ENCODE measurements around the gene FAM13C.

The FAM13C gene

DNA sequence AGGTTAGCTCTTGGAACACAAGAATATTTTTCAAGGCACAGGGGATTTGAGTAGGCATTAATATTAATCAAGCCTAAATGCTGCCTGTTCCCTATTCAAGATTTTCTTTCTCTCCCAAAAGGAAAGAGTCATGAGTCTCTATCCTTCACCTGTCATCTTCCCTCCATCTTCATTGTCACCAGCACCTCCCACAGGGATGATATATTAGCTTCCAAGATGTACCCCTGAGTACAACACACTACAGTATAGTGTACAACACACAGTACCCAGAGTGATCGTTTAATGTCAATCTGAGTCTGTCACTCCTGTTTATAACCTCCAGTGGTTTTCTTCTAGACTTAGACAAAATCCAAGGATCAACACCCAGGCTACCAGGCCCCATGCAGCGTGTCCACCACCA lies 50.1 kb downstream of the FAM13C start:
- DNase-seq, result no peak

DNA sequence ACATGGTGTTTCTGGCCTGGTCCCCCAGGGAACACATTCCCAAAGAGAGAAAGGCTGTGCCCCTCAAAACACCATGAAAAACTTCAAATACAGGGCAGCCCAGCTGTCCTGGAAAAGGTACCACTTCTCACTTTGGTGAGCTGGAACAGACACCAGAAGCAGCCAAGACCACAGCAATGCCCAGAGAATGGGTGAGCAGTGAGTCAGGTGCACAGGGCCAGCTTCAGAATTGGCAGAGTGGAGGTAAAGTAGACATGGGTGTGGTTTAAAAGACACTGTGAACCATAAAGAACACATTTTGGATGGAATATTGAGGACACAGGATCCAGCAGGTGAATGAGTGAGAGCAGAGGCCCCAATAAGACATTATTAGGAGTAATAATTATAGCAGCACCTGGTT lies 51.3 kb downstream of the FAM13C start:
- DNase-seq, result no peak

DNA sequence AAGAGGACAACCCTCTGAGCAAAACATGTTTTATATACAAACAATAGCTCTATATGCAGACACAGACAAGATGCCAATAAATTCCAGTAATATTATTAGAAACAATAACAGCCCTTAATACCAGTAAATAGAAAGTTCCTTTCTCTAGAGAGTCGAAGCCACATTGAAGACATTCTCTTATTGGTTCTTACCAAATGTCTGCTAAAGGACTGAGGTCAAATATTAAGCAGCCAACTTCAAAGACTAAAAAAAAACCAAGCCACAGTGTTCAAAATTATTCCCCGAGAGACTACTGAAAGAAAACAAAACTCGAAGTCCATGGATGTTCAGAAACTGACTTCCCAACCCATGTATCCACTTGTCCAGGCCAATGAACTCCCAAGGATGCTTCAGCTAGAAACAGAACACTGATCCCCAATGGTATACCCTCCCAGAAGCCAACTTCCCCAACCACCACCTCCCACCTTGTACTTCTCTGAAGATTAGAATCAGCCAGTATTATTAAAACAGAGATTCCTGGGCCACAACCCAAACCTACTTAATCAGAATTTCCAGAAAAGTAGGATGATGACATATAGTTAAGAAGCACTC lies 51.9 kb downstream of the FAM13C start:
- no peak for DNase-seq

DNA sequence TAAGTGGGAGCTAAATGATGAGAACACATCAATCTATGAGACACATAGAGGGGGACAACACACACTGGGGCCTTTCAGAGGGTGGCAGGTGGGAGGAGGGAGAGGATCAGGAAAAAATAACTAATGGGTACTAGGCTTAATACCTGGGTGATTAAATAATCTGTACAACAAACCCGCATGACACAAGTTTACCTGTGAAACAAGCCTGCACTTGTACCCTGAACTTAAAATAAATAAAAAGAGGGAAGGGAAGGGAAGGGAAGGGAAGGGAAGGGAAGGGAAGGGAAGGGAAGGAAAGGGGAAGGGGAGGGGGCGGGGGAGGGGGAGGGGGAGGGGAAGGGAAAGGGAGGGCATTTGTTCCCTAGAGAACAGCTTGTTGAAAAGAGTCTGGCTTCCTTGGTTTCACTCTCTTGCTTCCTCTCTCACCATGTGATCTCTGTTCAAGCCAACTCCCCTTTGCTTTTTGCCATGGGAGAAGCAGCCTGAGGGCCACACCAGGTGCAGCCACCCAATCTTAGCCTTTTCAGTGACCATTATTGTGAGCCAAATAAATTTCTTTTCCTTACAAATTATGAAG lies 57.7 kb downstream of the FAM13C start:
- no peak for DNase-seq

DNA sequence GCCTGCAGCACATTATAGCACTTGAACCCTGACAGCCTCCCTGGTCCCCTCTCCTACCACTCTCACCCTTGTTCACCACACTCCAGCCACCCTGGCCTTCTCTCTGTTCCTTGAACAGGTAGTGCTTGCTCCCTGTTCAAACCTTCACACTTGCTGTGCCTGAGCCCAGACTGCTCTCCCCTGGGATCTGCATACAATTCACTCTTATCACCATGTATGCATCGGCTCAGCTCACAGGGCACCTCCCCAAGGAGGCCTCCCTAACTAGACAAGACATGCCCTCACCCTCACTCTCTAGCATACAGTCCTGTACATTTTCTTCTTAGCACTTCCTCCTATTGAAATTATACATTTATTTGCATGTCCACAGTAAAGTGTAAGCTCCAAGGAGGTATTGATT lies 59.3 kb downstream of the FAM13C start:
- DNase-seq, result no peak

DNA sequence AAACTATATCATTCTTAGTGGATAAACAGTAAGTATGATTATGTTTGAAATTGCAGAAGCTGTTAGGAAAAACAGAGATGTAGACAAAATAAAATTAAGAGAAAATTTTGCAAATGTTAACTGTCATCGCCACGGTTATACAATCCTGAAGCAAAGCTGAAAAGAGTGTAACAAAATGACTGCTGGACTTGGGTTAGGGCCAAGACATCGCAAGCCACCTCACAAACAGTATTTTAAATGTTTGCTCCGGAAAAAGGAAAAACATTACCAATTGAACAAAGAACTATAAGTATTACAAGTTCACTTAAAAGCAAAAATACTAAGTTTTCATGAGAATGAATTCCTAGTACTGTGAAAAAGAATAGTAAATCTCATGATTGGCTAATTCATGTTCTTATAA lies 60.0 kb downstream of the FAM13C start:
- no peak for DNase-seq

DNA sequence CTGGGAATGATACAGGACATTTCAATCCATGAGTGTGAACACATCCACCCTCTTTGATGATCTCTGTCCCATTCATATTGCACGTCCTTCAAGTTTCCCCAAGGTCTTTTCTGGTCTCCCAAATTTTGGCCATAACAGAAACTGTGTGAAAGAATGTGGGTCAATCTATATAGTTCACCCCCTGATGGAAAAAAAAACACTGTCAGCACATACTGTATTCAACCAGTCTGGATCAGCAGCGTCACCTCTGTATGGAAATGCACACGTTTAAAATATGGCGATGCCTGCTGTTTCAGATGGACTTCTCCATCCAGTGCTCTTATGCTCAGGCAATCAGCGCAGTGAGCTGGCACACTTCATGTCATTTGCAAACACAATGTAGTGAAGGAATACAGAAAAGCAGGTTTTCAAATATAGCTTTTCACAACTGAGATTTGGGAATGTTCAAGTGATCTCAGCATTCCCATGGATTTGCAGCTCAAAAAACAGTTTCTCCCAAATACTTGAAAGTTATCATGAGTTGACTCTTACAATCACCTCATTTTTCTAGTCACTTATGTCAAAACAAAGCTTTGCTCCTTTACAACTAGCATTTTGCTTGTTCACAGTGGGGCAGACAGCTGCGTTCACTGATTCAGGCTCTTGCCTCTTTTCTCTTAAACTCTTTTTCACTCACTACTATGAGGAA lies 61.1 kb downstream of the FAM13C start:
- DNase-seq, result no peak

DNA sequence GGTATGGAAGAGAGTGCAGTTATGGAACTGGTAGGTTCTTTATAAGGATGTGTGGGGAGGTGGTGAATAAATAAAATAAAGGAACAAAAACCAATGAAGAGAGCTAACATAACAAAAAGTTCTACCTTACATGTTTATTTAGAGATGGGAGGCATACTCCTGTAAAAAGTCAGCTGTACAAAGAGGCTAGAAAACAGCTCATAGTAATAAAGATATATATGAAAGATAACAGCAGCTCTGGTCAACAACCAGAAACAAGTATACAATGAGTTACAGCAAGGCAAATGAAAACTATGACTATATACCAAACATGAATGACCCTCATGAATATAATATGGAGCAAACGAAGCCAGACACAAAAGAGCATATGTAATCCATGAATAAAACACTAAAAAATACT lies 62.0 kb downstream of the FAM13C start:
- no peak for DNase-seq

DNA sequence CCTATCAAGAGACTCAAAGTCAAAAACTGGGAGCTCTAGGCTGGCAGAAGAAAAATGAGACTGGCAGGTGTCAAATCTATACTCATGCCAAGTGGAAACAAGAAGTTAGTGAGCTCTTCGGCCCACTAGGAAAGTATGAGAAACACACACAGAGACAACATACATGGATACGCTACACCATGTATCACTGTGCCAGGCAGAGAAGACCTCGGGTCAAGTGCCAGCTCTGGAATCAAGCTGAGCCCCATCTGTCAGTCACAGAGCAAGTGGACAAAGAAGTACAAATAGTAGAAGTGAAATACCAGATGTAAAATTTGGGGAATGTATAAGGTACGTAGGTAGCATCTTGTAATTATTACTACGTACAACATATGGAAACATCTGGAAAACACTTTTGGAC lies 62.4 kb downstream of the FAM13C start:
- DNase-seq, result no peak

DNA sequence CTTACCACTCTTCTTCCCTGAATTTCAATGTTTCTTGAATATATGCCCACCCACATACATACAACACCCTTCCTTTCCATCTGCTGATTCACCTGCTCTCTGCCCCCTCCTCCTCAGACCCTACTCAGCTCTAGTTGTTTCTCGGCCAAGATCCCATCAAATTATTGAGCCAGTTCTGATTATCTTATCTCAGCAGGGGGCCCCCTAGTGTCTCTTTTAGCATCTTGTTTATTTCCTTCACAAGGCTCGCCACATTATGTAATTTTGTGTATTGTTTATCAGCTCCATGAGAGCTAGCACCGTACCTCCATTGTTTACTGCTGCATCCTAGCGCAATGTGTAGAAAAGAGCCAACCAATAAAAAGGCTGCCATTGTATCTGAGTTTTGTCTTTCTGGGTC lies 71.9 kb downstream of the FAM13C start:
- DNase-seq, result no peak

DNA sequence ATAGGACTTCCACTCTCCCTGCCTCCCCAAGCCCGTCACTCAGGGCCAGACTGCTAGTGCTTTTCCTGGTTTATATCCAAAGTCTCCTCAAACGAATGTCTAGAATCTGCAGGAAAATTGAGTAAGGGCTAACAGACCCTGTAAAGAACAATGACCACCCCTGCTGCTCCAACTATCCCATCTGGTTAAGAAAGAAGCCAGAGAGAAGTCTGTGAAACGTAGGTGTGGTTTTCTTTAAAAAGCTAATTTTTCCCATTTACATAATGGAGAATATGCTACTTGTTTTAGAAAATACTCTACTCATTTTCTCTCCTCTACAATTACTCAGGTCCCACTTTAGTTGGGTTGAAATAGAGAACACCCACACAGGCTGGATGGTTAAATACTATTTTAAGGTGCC lies 72.5 kb downstream of the FAM13C start:
- no peak for DNase-seq

DNA sequence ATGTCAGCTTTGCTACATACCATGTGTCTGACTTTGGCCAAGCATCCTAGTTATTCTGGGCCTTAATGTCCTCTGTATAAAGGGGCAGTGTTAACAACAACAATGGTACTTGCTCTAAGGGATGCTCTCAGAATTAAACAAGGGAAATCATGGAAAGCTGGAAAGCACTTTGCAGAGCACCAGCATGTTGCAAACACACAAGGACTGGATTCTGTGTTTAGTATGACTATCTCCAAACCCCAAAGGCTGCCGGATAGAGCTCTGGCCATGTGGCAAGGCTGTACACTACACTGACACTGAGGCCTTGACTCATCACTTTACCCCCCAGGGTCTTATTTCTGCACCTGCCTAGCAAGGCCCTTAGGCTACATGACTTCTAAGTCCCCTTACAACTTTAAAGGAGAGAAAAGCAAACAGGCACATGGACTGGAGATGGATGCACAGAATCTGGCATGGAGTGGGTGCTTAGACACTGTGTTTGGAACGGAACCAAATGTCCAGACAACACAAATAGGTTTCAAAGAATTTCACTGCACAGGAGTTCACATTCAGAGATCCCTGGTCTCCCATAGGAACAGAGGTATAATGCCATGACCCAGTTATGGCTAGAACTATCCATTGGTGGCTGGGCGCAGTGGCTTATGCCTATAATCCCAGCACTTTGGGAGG lies 74.6 kb downstream of the FAM13C start:
- DNase-seq, result no peak

DNA sequence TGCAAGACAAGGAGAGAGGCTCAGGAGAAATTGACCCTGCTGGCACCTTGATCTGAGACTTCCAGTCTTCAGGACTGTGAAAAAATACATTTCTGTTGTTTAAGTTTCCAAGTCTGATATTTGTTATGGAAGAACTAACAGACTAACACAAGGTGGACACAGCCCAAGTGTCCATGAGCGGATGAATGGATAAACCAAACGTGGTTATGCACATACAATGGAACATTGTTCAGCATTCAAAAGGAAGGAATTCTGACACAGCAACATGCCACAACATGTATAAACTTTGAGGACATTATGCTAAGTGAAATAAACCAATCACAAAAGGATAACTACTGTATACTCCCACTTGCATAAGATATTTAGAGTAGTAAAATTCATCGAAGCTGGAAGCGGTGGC lies 76.5 kb downstream of the FAM13C start:
- no peak for DNase-seq

DNA sequence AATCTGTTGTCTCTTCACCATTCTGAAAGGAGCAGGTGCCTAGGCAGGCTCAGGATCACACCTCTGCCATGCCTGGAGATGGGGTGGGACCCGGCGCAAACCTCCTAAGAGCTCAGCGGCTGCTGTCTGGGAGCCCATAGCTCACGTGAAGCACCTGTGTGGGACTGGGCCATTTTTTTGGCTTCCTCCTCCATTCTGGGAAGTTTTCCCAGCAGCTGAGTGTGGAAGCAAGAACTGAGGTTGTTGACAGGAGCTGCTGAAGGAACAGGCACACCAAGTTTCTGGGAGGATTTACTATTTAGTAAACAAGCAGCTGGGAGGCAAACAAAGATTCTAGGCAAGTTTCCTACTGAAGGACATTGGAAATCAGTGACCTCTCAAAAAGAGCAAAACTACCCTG lies 77.3 kb downstream of the FAM13C start:
- no peak for DNase-seq

DNA sequence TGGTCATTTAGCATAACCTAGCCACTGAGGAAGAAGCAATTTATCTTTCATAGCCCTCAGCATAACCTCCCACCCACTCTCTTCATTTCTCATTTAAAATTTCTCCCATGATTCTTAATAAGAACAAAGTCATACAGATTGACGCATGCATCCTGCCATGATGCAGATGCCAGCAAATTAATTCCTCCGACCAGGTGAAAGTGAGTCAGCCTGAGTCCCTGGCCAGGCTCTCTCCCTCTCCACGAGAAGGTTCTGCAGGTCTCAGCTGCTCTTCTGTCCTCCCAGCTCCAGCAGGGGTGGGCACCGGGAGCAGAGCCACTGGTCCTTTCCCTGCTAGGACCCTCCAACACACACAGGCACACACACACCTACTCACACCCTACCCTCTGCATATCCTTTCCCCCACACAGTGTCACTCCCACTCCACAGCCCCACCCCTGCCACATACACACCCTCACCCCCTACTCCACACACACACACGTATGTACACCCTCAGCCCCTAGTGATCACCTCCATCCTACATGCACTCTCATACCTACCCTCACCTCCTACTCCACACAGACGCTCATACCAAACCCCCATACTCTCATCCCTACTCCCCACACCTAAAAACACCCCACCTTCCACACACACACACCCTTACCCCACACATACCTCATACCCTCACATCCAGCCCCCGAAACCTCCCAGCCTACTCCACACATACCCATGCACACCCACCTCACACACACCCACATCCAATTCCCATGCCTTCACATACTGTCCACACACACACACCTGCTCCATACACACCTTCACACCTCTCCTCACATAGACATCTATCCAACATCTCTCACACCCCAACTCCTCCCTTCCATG lies 78.0 kb downstream of the FAM13C start:
- DNase-seq, result no peak

DNA sequence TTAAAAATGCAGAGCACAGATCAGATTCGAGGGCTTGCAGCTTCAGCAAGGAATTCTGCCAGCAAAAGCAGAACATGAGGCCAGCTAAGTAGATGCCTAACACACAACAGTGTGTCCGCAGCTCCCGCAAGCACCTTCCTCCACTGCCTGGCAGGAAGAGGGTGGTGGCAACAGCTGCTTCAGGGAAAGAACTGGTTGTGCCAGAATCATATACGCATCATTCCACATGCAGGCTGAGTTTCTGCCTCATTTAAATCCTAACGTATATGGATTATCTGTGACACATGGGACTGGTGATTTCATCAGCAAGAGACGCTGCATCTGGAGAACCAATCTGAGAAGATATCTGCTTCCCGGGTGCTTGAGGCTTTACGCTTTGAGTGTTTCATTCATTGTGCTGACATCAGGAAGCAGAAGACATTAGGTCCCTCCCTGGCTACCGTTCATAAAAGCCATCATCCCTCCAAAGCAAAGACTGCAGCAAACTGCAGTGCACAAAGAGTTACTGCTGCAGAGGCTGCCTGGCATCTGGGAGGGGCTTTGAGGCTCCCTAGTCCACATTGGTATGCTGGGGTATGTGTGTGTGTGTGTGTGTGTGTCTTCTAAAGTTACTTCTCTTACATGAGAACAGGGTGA lies 78.8 kb downstream of the FAM13C start:
- DNase-seq, result peak; percentile 67

DNA sequence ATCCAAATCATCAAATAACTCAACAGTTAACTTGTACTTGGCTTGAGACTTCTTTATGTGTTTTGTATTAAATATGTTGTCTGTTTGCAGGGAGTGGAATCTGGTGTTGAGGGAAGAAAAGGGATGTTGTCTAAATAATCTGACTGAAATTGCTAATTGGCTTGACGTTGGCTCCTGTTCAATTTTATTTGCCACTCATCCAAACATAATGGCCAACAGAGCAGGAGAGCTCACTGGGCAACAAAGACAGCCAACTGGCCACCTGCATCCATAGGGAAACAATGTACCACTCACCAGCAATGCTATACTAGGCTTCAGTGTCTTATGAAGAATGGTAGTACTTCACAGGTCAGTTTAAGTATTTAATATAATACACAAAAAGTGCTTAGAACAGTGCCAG lies 80.5 kb downstream of the FAM13C start:
- no peak for DNase-seq

DNA sequence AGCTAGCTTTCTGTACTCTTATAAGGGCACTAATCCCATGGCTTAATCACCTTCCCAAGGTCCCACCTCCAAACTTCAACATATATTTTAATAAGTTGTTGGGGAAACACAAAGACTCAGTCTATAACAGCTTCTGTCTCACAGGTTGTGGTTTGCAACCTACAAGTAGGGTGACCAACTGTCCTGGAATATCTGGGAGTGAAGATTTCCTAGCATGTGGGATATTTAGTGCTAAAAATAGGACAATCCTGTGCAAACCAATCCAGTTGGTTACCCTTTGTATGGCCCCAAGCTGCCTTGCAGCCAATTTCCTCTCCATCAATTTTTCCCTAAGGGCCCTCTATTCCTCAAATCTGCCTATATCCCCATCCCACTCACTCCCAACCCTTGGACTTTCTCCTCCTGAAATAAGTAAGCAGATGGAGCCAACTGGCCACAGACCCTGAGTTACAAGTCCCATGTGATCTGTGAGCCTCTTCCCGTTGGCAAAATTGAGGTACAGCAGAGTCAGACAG lies 82.3 kb downstream of the FAM13C start:
- DNase-seq, result no peak

DNA sequence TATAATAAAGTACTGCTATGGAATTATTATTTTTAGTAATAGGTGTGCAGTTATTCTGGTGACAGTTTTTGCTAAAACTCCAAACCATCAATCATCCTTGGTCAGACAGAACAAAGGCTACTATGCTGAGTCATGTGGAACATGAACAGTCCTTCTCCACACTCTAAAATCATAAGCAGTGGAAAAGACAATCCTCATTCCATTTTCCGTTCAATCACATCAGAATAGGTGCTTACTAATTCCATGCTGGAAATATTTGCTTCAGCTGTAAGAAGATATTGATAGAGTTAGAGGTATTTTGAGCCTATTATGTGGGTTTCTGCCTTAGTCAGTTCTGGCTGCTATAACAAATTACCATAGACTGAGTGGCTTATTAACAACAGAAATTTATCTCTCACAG lies 82.9 kb downstream of the FAM13C start:
- DNase-seq, result no peak

DNA sequence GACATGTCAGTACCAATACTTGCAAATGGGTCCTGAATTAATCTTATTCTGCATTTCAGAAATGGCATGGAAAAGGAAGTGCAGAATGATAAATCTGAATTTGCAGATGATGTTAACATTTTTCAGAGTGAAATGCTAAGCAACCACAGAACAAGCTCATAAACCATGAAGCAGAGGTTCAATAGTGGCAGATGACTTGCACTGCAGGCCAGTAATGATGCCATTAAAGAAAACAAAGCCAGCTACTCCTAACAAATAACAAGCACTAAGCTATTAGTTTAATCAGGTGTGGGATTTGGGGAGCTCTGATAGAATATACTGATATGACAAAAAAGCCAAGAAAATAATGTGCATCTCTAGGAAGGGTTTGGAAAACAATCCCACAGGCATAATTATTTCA lies 85.4 kb downstream of the FAM13C start:
- no peak for DNase-seq

DNA sequence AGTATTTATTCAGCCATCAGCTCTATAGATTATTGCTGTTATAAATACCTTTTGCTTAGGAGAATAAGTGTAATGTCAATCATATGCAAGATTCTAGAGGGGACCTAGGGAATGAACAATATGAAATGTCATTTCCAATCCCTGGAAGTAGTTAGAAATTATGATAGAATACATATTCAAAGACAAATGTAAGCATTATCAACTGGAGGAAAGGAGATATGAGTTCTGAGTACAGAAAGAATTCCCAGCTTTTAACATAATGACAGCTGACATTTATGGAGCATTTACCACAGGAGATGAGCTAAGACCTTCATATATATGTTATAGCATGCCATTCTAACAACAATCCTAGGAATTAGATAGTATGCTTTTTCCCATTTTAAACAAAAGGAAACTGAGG lies 86.2 kb downstream of the FAM13C start:
- no peak for DNase-seq

DNA sequence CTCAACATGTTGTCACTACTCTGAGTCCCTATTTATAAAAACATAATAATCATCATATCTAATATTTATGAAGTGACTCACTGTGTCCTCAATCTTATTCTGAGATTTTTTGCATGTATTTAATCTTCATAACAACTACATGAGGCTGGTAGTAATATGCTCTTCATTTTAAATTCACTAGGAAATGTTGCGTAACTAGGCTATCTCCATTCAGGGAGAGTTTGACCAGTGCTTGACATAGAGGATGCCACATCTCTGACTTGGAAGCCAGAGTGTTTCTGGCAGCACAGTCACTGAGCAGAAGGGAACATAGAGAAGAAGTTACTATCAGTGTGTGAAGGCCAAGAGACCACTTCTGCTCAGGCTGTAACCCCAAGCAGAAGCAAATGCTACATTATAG lies 88.9 kb downstream of the FAM13C start:
- DNase-seq, result no peak

DNA sequence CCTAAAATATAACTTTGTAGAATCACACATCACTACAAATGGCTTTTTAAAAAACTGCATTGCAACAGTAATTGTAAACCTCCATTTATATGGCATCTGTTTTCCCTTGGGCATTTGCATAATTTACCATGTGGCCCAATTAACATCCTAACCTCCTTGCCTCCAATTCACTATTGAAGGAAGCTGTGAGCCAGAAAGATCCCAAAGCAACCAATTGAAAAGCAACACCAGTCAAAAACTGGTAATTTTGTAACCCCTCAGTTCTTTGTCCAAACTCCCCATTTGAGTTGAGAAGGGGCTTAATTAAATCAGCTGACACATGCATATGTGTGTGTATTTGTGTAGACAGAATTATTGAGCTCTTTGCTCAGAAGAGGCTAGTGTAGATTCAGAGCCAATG lies 90.3 kb downstream of the FAM13C start:
- no peak for DNase-seq
